ENCODE data around the gene NECAB2.
"Not testable (repeated sequence)": the region's sequence is repeated elsewhere in the genome, so short reads cannot be mapped to it uniquely, and the experiment has no call there.

Gene NECAB2

GRCh38 chr16:83936581-83937165 is 31.4 kb upstream of the NECAB2 start:
- DNase-seq: no peak

- DNase-seq: no peak
These were observed 30.8 kb upstream of the NECAB2 start for GRCh38 chr16:83937267-83937666.

- no peak for DNase-seq
These were observed 29.8 kb upstream of the NECAB2 start for GRCh38 chr16:83937922-83938885.

- no peak for DNase-seq
These were observed 28.7 kb upstream of the NECAB2 start for GRCh38 chr16:83939266-83939855.

- peak; percentile 9 for DNase-seq
These were observed 27.9 kb upstream of the NECAB2 start for GRCh38 chr16:83940119-83940518.

- peak; percentile 72 for DNase-seq
These were observed 27.2 kb upstream of the NECAB2 start for GRCh38 chr16:83940630-83941378.

- not testable (repeated sequence) for DNase-seq
These were observed 26.5 kb upstream of the NECAB2 start for GRCh38 chr16:83941546-83941945.

- DNase-seq: no peak
These were observed 26.0 kb upstream of the NECAB2 start for GRCh38 chr16:83942074-83942473.

- no peak for DNase-seq
These were observed 25.1 kb upstream of the NECAB2 start for GRCh38 chr16:83942815-83943515.

- DNase-seq: no peak
These were observed 24.5 kb upstream of the NECAB2 start for GRCh38 chr16:83943516-83944050.

GRCh38 chr16:83945587-83945986 is 22.5 kb upstream of the NECAB2 start:
- DNase-seq: no peak

GRCh38 chr16:83946154-83946780 is 21.8 kb upstream of the NECAB2 start:
- no peak for DNase-seq

GRCh38 chr16:83946781-83947566 is 21.1 kb upstream of the NECAB2 start:
- no peak for DNase-seq

- DNase-seq: no peak
These were observed 20.3 kb upstream of the NECAB2 start for GRCh38 chr16:83947642-83948234.

- DNase-seq: no peak
These were observed 18.9 kb upstream of the NECAB2 start for GRCh38 chr16:83948914-83949723.

GRCh38 chr16:83949724-83950001 is 18.4 kb upstream of the NECAB2 start:
- DNase-seq: no peak

- peak; percentile 24 for DNase-seq
These were observed 17.1 kb upstream of the NECAB2 start for GRCh38 chr16:83950862-83951399.

GRCh38 chr16:83951544-83951943 is 16.5 kb upstream of the NECAB2 start:
- DNase-seq: peak; percentile 22

GRCh38 chr16:83952587-83952939 is 15.5 kb upstream of the NECAB2 start:
- no peak for DNase-seq

Measured in DMS53 (cell line).